Gastroesophageal sphincter (tissue), 4 donors: ENCODE results near the gene BTBD9. TPM values are rescaled to one million over a fixed set of nuclear protein-coding genes. Genes with fewer than 3 reads are reported as not detected.
"Not testable (repeated sequence)": the region's sequence is repeated elsewhere in the genome, so short reads cannot be mapped to it uniquely, and the experiment has no call there.

Experiments
- ATAC-seq: fragments of 150-250 bp; one replicate; pipeline ENCODE4 v1.9.1; 2016; ENCODE audit warnings: mild to moderate bottlenecking, moderate library complexity
- H3K27ac ChIP-seq, 4 donors: fragments of 200-600 bp; sonication (generic) in 3 of 4; 1 replicate in 3 of 4; 2 replicates in 1 of 4; pipeline ENCODE4 v1.5.1; 2016 to 2019
- H3K27me3 ChIP-seq: fragments of 200-600 bp; sonication (generic); one replicate; pipeline ENCODE4 v1.5.1; 2019
- H3K36me3 ChIP-seq, 2 donors: fragments of 200-600 bp; sonication (generic); one replicate each; pipeline ENCODE4 v1.5.1; 2019; ENCODE audit warnings: control low read depth in 1 of 2
- H3K4me1 ChIP-seq, 3 donors: fragments of 200-600 bp; sonication (generic); 1 replicate in 2 of 3; 2 replicates in 1 of 3; pipeline ENCODE4 v1.5.1; 2016 to 2019; ENCODE audit warnings: control low read depth in 2 of 3
- H3K4me3 ChIP-seq, 2 donors: fragments of 200-600 bp; sonication (generic); one replicate each; pipeline ENCODE4 v1.5.1; 2019; ENCODE audit warnings: mild to moderate bottlenecking in 1 of 2, moderate library complexity in 1 of 2
- H3K9me3 ChIP-seq, 3 donors: fragments of 200-600 bp; sonication (generic); one replicate each; pipeline ENCODE4 v1.5.1; 2017 to 2019; ENCODE audit warnings: control low read depth in 2 of 3
- EP300 ChIP-seq: sonication (generic); formaldehyde crosslinking; IDR thresholded peaks from one replicate; pipeline ENCODE4 v1.6.1; 2017; ENCODE audit warnings: antibody characterized with exemption, mild to moderate bottlenecking
- POLR2A ChIP-seq, 2 donors: fragments of 450-650 bp; IDR thresholded peaks; one replicate each; pipeline ENCODE4 v1.6.1; 2017; ENCODE audit warnings: antibody characterized with exemption in 2 of 2, mild to moderate bottlenecking in 2 of 2, moderate library complexity in 1 of 2
- POLR2AphosphoS5 ChIP-seq: sonication (generic); formaldehyde crosslinking; IDR thresholded peaks from one replicate; pipeline ENCODE4 v1.6.1; 2017; ENCODE audit warnings: antibody characterized with exemption
- WGBS, 2 donors: methylation state at CpG; one replicate each; pipeline ENCODE4 v1.1.5; 2018; ENCODE audit warnings: low coverage in 1 of 2; 5-methylcytosine and 5-hydroxymethylcytosine counted together
- total RNA-seq, 4 donors: library from RNA; depleted of rRNA; stranded (reverse); fragments of >200 nt; gene quantifications; one replicate each; pipeline ENCODE4 v1.1.0, GENCODE V29; 2016
- TF ChIP-seq, protein P1 (sequence below), 4 experiments: fragments of 200-600 bp in 2 of 4; fragments of 450-650 bp in 2 of 4; sonication (generic) in 1 of 4; IDR thresholded peaks; one replicate each; pipeline ENCODE4 v1.5.1; 2017 to 2019; ENCODE audit warnings: antibody characterized with exemption in 4 of 4, mild to moderate bottlenecking in 2 of 4, moderate library complexity in 2 of 4

Gene BTBD9
- total RNA-seq, 4 donors from 2014 or later, result 11.3 to 18.9 (median 13.8) TPM

DNA sequence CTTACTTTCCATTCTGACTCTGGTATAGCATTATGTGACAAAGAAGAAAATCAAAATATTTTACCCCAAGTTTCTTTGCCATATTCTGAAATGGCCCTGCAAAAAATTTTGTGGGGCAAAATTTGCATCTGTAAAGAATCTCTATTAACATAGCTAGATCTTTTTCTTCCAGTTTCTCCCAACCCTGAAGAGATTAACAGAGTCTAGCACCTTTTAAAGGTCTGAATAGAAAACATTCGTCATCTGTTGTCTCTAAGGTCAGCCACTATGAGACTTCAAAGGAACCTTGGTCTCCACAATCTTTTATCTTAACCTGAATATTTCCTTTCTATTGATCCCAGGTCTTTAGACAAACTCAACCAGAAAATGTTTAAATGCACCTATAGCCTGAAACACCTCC lies 205.7 kb downstream of the BTBD9 start:
- Histone ChIP-seq H3K4me1 (no peaks in the 10 kb centered on the region), H3K4me3 (no peak overlapping the region), H3K36me3 (no peaks in the 10 kb centered on the region), H3K27ac (no peak overlapping the region), H3K9me3 (peaks cover 0 to 7% (median 0%) of the 10 kb centered on the region in 3 donors), H3K27me3 (no peaks in the 10 kb centered on the region)
- ATAC-seq, result no peak
- 88 to 100% methylated on average over 1 of the region's 1 CpG for WGBS, 2 donors
- TF ChIP-seq EP300 (no peak), POLR2AphosphoS5 (no peak), POLR2A (IDR thresholded peaks at IDR 0.05) (no peak)
- TF ChIP-seq, protein P1, sequence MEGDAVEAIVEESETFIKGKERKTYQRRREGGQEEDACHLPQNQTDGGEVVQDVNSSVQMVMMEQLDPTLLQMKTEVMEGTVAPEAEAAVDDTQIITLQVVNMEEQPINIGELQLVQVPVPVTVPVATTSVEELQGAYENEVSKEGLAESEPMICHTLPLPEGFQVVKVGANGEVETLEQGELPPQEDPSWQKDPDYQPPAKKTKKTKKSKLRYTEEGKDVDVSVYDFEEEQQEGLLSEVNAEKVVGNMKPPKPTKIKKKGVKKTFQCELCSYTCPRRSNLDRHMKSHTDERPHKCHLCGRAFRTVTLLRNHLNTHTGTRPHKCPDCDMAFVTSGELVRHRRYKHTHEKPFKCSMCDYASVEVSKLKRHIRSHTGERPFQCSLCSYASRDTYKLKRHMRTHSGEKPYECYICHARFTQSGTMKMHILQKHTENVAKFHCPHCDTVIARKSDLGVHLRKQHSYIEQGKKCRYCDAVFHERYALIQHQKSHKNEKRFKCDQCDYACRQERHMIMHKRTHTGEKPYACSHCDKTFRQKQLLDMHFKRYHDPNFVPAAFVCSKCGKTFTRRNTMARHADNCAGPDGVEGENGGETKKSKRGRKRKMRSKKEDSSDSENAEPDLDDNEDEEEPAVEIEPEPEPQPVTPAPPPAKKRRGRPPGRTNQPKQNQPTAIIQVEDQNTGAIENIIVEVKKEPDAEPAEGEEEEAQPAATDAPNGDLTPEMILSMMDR (IDR thresholded peaks at IDR 0.05), result no peak

DNA sequence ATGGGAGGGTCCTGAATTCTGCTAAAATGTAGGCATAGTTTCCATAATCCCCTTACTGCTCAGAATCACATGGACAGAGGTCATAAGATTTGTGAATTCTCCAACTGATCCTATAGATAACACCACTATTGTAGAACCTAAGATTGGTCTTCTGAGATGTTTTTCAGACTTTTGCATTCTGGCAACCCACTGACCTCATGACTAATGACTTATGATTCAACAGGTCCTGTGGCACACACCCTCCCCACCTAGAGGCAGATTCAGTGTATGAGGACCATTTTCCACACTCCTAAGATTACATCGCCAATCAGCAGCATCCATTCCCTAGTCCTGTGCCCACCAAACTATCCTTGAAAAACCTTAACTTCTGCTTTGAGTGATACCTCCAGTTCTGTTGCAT lies 207.2 kb downstream of the BTBD9 start:
- Histone ChIP-seq H3K27ac (no peak overlapping the region), H3K36me3 (no peaks in the 10 kb centered on the region), H3K9me3 (peaks cover 0 to 7% (median 0%) of the 10 kb centered on the region in 3 donors), H3K4me3 (no peak overlapping the region), H3K27me3 (no peaks in the 10 kb centered on the region), H3K4me1 (no peaks in the 10 kb centered on the region)
- ATAC-seq, result no peak
- TF ChIP-seq POLR2A (IDR thresholded peaks at IDR 0.05) (no peak), EP300 (no peak), POLR2AphosphoS5 (no peak)
- TF ChIP-seq, protein P1 (IDR thresholded peaks at IDR 0.05), result no peak
- 100% methylated on average over 1 of the region's 1 CpG; no CpG with 5 or more reads in 1 of the 2 donors for WGBS, 2 donors

DNA sequence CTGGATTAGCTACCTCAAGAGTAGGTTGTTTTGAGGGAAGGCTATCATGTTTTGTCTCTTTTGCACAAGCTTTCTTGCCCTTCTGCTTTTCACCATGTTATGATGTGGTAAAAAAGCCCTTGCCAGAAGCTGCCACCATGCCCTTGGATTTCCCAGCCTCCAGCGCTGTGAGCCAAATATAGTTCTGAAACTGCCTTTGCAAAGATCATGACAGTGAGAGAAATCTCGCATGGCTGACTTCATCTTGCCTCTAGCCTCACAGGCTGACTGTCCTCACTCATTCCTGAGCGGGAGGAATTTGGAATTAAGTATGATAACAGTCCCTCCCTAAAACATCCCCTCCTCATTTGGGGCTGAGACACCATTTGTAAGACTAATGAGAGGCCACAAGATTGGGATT lies 207.7 kb downstream of the BTBD9 start:
- ATAC-seq, result no peak
- Histone ChIP-seq H3K9me3 (peaks cover 0 to 7% (median 0%) of the 10 kb centered on the region in 3 donors), H3K27ac (no peak overlapping the region), H3K4me1 (no peaks in the 10 kb centered on the region), H3K4me3 (no peak overlapping the region), H3K36me3 (no peaks in the 10 kb centered on the region), H3K27me3 (no peaks in the 10 kb centered on the region)
- WGBS, 2 donors, result 96 to 97% methylated on average over 3 of the region's 3 CpGs
- no peak for TF ChIP-seq EP300

GRCh38 chr6:38429546-38429945 lies 210.2 kb downstream of the BTBD9 start:
- no peak for ATAC-seq
- TF ChIP-seq EP300, result no peak
- peaks cover 0 to 7% (median 0%) of the 10 kb centered on the region in 3 donors for H3K9me3 ChIP-seq
- H3K4me3 ChIP-seq, result no peak overlapping the region
- H3K27me3 ChIP-seq, result no peaks in the 10 kb centered on the region
- 90 to 95% methylated on average over 3 of the region's 3 CpGs for WGBS, 2 donors
- H3K27ac ChIP-seq, result no peak overlapping the region
- H3K4me1 ChIP-seq, result no peaks in the 10 kb centered on the region
- H3K36me3 ChIP-seq, result no peaks in the 10 kb centered on the region

DNA sequence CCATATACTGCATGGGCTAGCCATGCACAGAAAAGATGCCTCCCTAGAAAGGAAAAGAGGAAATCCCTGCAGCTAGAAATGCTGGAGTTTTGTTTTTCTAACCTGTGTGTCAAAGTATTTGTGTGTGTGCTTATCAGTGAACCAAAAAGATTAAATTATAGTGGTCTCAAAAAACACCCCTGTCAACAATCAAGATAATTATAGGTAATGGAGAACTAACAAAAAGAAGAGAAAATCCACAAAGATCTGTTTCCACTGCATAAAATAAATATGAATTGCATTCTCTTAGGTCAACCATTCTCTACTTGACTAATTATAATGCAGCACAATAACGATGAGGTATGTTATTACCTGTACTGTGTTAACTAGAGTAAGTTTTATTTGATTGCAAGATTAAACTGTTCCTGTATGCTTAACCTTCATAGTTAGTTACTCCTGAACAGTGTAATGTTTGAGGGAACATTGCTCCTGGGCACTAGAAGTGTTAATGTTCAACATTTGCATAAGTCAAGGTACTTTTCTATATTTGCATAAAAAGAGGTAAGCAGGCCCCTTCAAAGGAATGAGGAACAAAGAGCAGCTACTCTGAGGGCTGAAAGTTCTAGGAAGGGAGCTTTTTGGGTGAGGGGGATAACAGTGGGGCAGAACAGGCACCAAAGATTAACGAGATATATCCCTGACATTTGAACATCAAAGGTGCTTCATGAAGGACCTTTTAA lies 212.1 kb downstream of the BTBD9 start:
- H3K9me3 ChIP-seq, result peaks cover 0 to 7% (median 0%) of the 10 kb centered on the region in 3 donors
- 62 to 83% methylated on average over 2 of the region's 2 CpGs for WGBS, 2 donors
- H3K36me3 ChIP-seq, result no peaks in the 10 kb centered on the region
- no peaks in the 10 kb centered on the region for H3K4me1 ChIP-seq
- H3K4me3 ChIP-seq, result no peak overlapping the region
- no peak overlapping the region for H3K27ac ChIP-seq
- ATAC-seq, result no peak
- TF ChIP-seq EP300, result no peak
- TF ChIP-seq POLR2AphosphoS5, result no peak
- TF ChIP-seq, protein P1 (IDR thresholded peaks at IDR 0.05), result no peak
- TF ChIP-seq POLR2A (IDR thresholded peaks at IDR 0.05), result no peak
- H3K27me3 ChIP-seq, result no peaks in the 10 kb centered on the region

- H3K27ac ChIP-seq, H3K36me3 ChIP-seq, H3K4me1 ChIP-seq, ATAC-seq, H3K9me3 ChIP-seq, H3K27me3 ChIP-seq, H3K4me3 ChIP-seq: not testable (repeated sequence)
- 90 to 94% methylated on average over 4 to 11 of the region's 11 CpGs for WGBS, 2 donors
Observed at GRCh38 chr6:38425788-38426488, 213.8 kb downstream of the BTBD9 start.
